ENCODE data around the gene DLX6.

Gene DLX6

GRCh38 chr7:97006055-97006815, 882 bp downstream of the DLX6 start:
- Histone ChIP-seq H3K27me3 (replicated peaks; ENCODE audit: control insufficient read depth, insufficient read depth, low read length) (peaks cover 6% of the 10 kb centered on the region), H3K4me3 (replicated peaks; ENCODE audit: low read depth, low read length) (peak overlapping the region; percentile 22; the same call in 1 of the 2 replicates), H3K36me3 (ENCODE audit: control insufficient read depth, insufficient read depth, low read length) (no peaks in the 10 kb centered on the region)
- TF ChIP-seq CTCF (IDR thresholded peaks at IDR 0.05; ENCODE audit: insufficient read depth, low read length, poor library complexity, severe bottlenecking), result no peak
- peak; percentile 47 for DNase-seq (ENCODE audit: extremely low read depth, insufficient read length)

- no peak for TF ChIP-seq CTCF (IDR thresholded peaks at IDR 0.05; ENCODE audit: insufficient read depth, low read length, poor library complexity, severe bottlenecking)
- no peak for DNase-seq (ENCODE audit: extremely low read depth, insufficient read length)
- no peaks in the 10 kb centered on the region for H3K36me3 ChIP-seq (ENCODE audit: control insufficient read depth, insufficient read depth, low read length)
- H3K4me3 ChIP-seq (replicated peaks; ENCODE audit: low read depth, low read length), result no peak overlapping the region
- peaks cover 6% of the 10 kb centered on the region for H3K27me3 ChIP-seq (replicated peaks; ENCODE audit: control insufficient read depth, insufficient read depth, low read length)
These were observed 1.6 kb downstream of the DLX6 start for GRCh38 chr7:97006816-97007582.

GRCh38 chr7:97007583-97007861, 2.2 kb downstream of the DLX6 start:
- DNase-seq (ENCODE audit: extremely low read depth, insufficient read length), result no peak
- Histone ChIP-seq H3K36me3 (ENCODE audit: control insufficient read depth, insufficient read depth, low read length) (no peaks in the 10 kb centered on the region), H3K27me3 (replicated peaks; ENCODE audit: control insufficient read depth, insufficient read depth, low read length) (peaks cover 6% of the 10 kb centered on the region), H3K4me3 (replicated peaks; ENCODE audit: low read depth, low read length) (no peak overlapping the region)
- no peak for TF ChIP-seq CTCF (IDR thresholded peaks at IDR 0.05; ENCODE audit: insufficient read depth, low read length, poor library complexity, severe bottlenecking)

GRCh38 chr7:97008275-97008917, 3.0 kb downstream of the DLX6 start:
- H3K27me3 ChIP-seq (replicated peaks; ENCODE audit: control insufficient read depth, insufficient read depth, low read length), result peaks cover 6% of the 10 kb centered on the region
- no peak overlapping the region for H3K4me3 ChIP-seq (replicated peaks; ENCODE audit: low read depth, low read length)
- no peak for TF ChIP-seq CTCF (IDR thresholded peaks at IDR 0.05; ENCODE audit: insufficient read depth, low read length, poor library complexity, severe bottlenecking)
- no peaks in the 10 kb centered on the region for H3K36me3 ChIP-seq (ENCODE audit: control insufficient read depth, insufficient read depth, low read length)
- DNase-seq (ENCODE audit: extremely low read depth, insufficient read length), result no peak

- no peaks in the 10 kb centered on the region for H3K36me3 ChIP-seq (ENCODE audit: control insufficient read depth, insufficient read depth, low read length)
- DNase-seq (ENCODE audit: extremely low read depth, insufficient read length), result no peak
- peaks cover 6% of the 10 kb centered on the region for H3K27me3 ChIP-seq (replicated peaks; ENCODE audit: control insufficient read depth, insufficient read depth, low read length)
- TF ChIP-seq CTCF (IDR thresholded peaks at IDR 0.05; ENCODE audit: insufficient read depth, low read length, poor library complexity, severe bottlenecking), result no peak
- H3K4me3 ChIP-seq (replicated peaks; ENCODE audit: low read depth, low read length), result no peak overlapping the region
These were observed 4.7 kb downstream of the DLX6 start for GRCh38 chr7:97009753-97010732.
